K562 (cell line): ENCODE results near the gene CELSR2. TPM values are rescaled to one million over a fixed set of nuclear protein-coding genes. Genes with fewer than 3 reads are reported as not detected.

Source experiments
- ATAC-seq: fragments of 200-7000 bp; cut with Tn5 transposase; 3 replicates; pipeline ENCODE4 v1.9.1; 2020; ENCODE audit warnings: moderate library complexity
- BruUV-seq: library from RNA; stranded (reverse); fragments of 400-500 nt; replicated peaks from 2 replicates; lab custom pipeline; 2021; lab: Mats Ljungman, UMichigan
- CTCF ChIA-PET: fragments of 300-600 bp; formaldehyde crosslinking; extraction: SDS; loops from one replicate; lab custom pipeline; 2021; ENCODE audit warnings: low intra/inter-chr PET ratio; lab: Yijun Ruan, JAX
- POLR2A ChIA-PET: fragments of 300-600, 350-650 bp; sonication (Branson Sonifier 250); formaldehyde crosslinking; extraction: SDS; loops from one replicate; lab custom pipeline; 2021; ENCODE audit warnings: antibody characterized with exemption, inconsistent platforms; lab: Yijun Ruan, JAX
- DNase-seq, 4 experiments: peaks; one replicate each; pipeline versions ENCODE4 v3.0.0 to v3.0.0-alpha.2; 2011 to 2018; ENCODE audit warnings: low spot score in 3 of 4, mixed read lengths in 3 of 4; ENCODE audit errors: extremely low read depth in 1 of 4
- FAIRE-seq: peaks from 2 replicates; lab custom pipeline; 2011; peaks lifted over from hg19 to GRCh38; lab: Jason Lieb, UNC
- H2AFZ ChIP-seq: 2 replicates; pipeline ENCODE4 v1.6.0; 2011; ENCODE audit warnings: low read depth, low read length, control low read depth, inconsistent platforms
- H3K27ac ChIP-seq: fragments of 200-600 bp; 3 replicates; pipeline ENCODE4 v1.8.0; 2011; ENCODE audit warnings: low read depth, mild to moderate bottlenecking, control low read depth, inconsistent platforms, low read length, moderate library complexity, mixed read lengths; ENCODE audit errors: extremely low read depth
- H3K27me3 ChIP-seq, 2 experiments: fragments of 300-600 bp in 1 of 2; 2 replicates in 1 of 2; 3 replicates in 1 of 2; pipeline versions ENCODE4 v1.6.0 to v1.8.0; 2011; ENCODE audit warnings: inconsistent platforms in 2 of 2, low read length in 2 of 2, mild to moderate bottlenecking in 1 of 2, mixed read lengths in 1 of 2, moderate library complexity in 1 of 2; ENCODE audit not compliant: control insufficient read depth in 2 of 2, insufficient read depth in 2 of 2
- H3K36me3 ChIP-seq: fragments of 300-600 bp; 3 replicates; pipeline ENCODE4 v1.8.0; 2011; ENCODE audit warnings: mild to moderate bottlenecking, low read length, inconsistent platforms; ENCODE audit not compliant: control insufficient read depth, insufficient read depth
- H3K4me1 ChIP-seq, 2 experiments: fragments of 200-600 bp in 1 of 2; replicated peaks in 1 of 2; 2 replicates in 1 of 2; 3 replicates in 1 of 2; pipeline versions ENCODE4 v1.5.1 to v1.8.0; 2011; ENCODE audit warnings: inconsistent platforms in 2 of 2, low read length in 2 of 2, mild to moderate bottlenecking in 1 of 2, mixed read lengths in 1 of 2, moderate library complexity in 1 of 2; ENCODE audit not compliant: control insufficient read depth in 2 of 2, insufficient read depth in 2 of 2
- H3K4me2 ChIP-seq: 2 replicates; pipeline ENCODE4 v1.6.1; 2011; ENCODE audit warnings: low read length, control low read depth, inconsistent platforms, mixed read lengths; ENCODE audit not compliant: insufficient read depth
- H3K4me3 ChIP-seq: fragments of 200-600 bp; sonication (generic), shearing (Covaris generic); 2 replicates; pipeline ENCODE4 v1.5.1; 2016; ENCODE audit warnings: control low read depth, inconsistent platforms
- H3K79me2 ChIP-seq: fragments of 200-600 bp; 3 replicates; pipeline ENCODE4 v1.8.0; 2011; ENCODE audit warnings: low read length, inconsistent platforms; ENCODE audit not compliant: control insufficient read depth, insufficient read depth
- H3K9ac ChIP-seq, 2 experiments: 2 replicates each; pipeline versions ENCODE4 v1.6.0 to v1.6.1; 2011; ENCODE audit warnings: low read depth in 2 of 2, low read length in 2 of 2, control low read depth in 1 of 2, inconsistent platforms in 1 of 2, mild to moderate bottlenecking in 1 of 2, mixed read lengths in 1 of 2; ENCODE audit not compliant: insufficient read depth in 1 of 2
- H3K9me1 ChIP-seq: one replicate; pipeline ENCODE4 v1.6.0; 2011; ENCODE audit warnings: inconsistent platforms, mild to moderate bottlenecking, low read length, moderate library complexity; ENCODE audit not compliant: control insufficient read depth, insufficient read depth
- H3K9me3 ChIP-seq: replicated peaks from 2 replicates; pipeline ENCODE4 v1.5.1; 2011; ENCODE audit warnings: low read depth, low read length, inconsistent platforms; ENCODE audit not compliant: control insufficient read depth, insufficient read depth
- H4K20me1 ChIP-seq: replicated peaks from 2 replicates; pipeline ENCODE4 v1.6.1; 2011; ENCODE audit warnings: low read length, inconsistent platforms, mixed read lengths; ENCODE audit not compliant: control insufficient read depth, insufficient read depth
- HCFC1 ChIP-seq: IDR thresholded peaks from 2 replicates; pipeline ENCODE4 v1.6.1; 2012; ENCODE audit warnings: low read depth, low read length, improper control_type of control experiment
- IRF2 ChIP-seq: sonication (generic); formaldehyde crosslinking; IDR thresholded peaks from 2 replicates; pipeline ENCODE4 v1.8.1; 2022; ENCODE audit warnings: mild to moderate bottlenecking, missing genetic modification reagents
- IRF9 ChIP-seq: fragments of 450-650 bp; IDR thresholded peaks from 2 replicates; pipeline ENCODE4 v1.6.1; 2016; ENCODE audit warnings: missing biosample characterization, missing genetic modification characterization
- SNIP1 ChIP-seq: fragments of 450-650 bp; IDR thresholded peaks from 2 replicates; pipeline ENCODE4 v1.7.1; 2017; ENCODE audit warnings: low read depth, mild to moderate bottlenecking
- TCF3 ChIP-seq: sonication (generic); formaldehyde crosslinking; IDR thresholded peaks from 2 replicates; pipeline ENCODE4 v1.4.0; 2020; ENCODE audit warnings: mild to moderate bottlenecking, missing genetic modification reagents
- ZNF282 ChIP-seq: sonication (generic); formaldehyde crosslinking; IDR thresholded peaks from 2 replicates; pipeline ENCODE4 v1.8.1; 2023; ENCODE audit warnings: missing genetic modification reagents
- ZNF707 ChIP-seq: fragments of 250-450 bp; sonication (Bioruptor Pico); conservative IDR thresholded peaks from 2 replicates; pipeline ENCODE4 v1.8.0; 2022; ENCODE audit warnings: inconsistent platforms, mild to moderate bottlenecking, moderate library complexity
- WGBS: fragments of 100-300 bp; shearing (Covaris generic); methylation state at CpG from one replicate; pipeline ENCODE4 v1.1.6; 2016; ENCODE audit warnings: low coverage, mixed read lengths; ENCODE audit not compliant: insufficient coverage; ENCODE audit errors: missing lambda C conversion rate; 5-methylcytosine and 5-hydroxymethylcytosine counted together
- in situ Hi-C: fragments of 300-500 bp; cut with MboI; formaldehyde crosslinking; loops from 4 replicates; pipeline ENCODE4 v1.15.0; 2018; ENCODE audit warnings: inconsistent platforms, mixed read lengths
- intact Hi-C: fragments of 100-400 bp; cut with micrococcal nuclease; formaldehyde crosslinking; loops from 2 replicates; pipeline ENCODE4 v1.14.2; 2022
- polyA plus RNA-seq, 8 experiments: library from polyadenylated mRNA; depleted of rRNA in 4 of 8; stranded (reverse) in 5 of 8; unstranded in 3 of 8; fragments of >200 nt; fragmentation: Nextera tagmentation in 2 of 8; fragmentation: Illumina TruSeq in 1 of 8; extraction: Ambion mirVana in 2 of 8; extraction: Trizol in 1 of 8; gene quantifications; 2 replicates each; pipeline versions ENCODE4 v1.2.1 to v1.2.3, GENCODE V29; 2011 to 2014; ENCODE audit warnings: inconsistent platforms in 1 of 8, missing spikeins in 1 of 8
- total RNA-seq, 7 experiments: library from RNA; depleted of rRNA in 6 of 7; stranded (reverse); fragments of >200 nt in 6 of 7; fragmentation: Illumina TruSeq in 2 of 7; extraction: Trizol in 2 of 7; gene quantifications; 2 replicates each; pipeline versions ENCODE4 v1.2.1 to v1.2.3, GENCODE V29; 2011 to 2021; ENCODE audit warnings: low replicate concordance in 1 of 7

The CELSR2 gene
- total and polyA plus RNA-seq, 9 of the 15 experiments (the other 6 are each of a cell fraction or from before 2014, with no cell fraction given), result 0.31 to 21.9 (median 4.2) TPM

DNA sequence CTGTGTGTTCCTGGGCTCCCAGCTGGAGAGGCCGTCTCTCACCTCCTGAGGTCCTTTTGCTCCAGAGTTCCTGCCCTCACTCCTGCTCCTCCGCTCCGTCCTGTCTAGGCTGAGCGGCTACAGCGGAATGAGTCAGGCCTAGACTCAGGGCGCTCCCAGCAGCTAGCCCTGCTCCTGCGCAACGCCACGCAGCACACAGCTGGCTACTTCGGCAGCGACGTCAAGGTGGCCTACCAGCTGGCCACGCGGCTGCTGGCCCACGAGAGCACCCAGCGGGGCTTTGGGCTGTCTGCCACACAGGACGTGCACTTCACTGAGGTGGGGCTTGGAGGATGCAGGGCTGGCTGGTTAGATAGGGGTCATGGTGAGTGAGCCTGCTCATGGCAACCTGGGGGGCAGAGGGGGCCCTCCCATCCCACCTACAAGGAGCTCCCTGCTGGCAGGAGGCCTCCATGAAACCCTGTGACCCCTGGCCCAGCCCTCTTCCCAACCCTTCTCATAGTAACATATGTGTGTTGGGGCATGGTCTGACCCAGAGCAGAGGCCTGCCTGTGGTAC is 18.5 kb downstream of the CELSR2 start:
- no peaks in the 10 kb centered on the region for H3K9me3 ChIP-seq
- no TSS peak for BruUV-seq
- no peak for TF ChIP-seq SNIP1
- TF ChIP-seq, all 486 proteins: peak for 0
- Histone ChIP-seq H3K36me3 (peaks cover 50% of the 10 kb centered on the region; the same call in 2 of the 3 replicates), H3K27ac (no peak overlapping the region), H3K9ac (no peak overlapping the region; a peak in 1 of 4 replicates), H3K4me3 (no peak overlapping the region), H3K4me2 (no peak overlapping the region), H2AFZ (no peak overlapping the region), H3K9me1 (no peaks in the 10 kb centered on the region), H4K20me1 (no peaks in the 10 kb centered on the region), H3K4me1 (peaks cover 0 to 43% of the 10 kb centered on the region in 2 experiments; a peak in 2 of 5 replicates), H3K27me3 (no peaks in the 10 kb centered on the region), H3K79me2 (no peaks in the 10 kb centered on the region)
- no peak for ATAC-seq
- CTCF ChIA-PET, result interaction anchor here (1.3 kb wide), 1 partner anchor 131 kb away, joined by 4 read pairs; no protein-coding TSS in a partner anchor
- in situ Hi-C loops, result no loop called here
- 90% methylated on average over 17 of the region's 17 CpGs for WGBS
- no peak for DNase-seq
- intact Hi-C loops, result loop anchor here (10.0 kb wide), 1 partner anchor 153 kb away; the partner anchor contains the start of gene ELAPOR1
- POLR2A ChIA-PET, result interaction anchor here (1.0 to 1.4 kb wide), 3 partner anchors 10 to 15 kb away, joined by 3 to 5 read pairs (median 4); partner anchors contain the start of gene PSRC1
- FAIRE-seq, result no peak

DNA sequence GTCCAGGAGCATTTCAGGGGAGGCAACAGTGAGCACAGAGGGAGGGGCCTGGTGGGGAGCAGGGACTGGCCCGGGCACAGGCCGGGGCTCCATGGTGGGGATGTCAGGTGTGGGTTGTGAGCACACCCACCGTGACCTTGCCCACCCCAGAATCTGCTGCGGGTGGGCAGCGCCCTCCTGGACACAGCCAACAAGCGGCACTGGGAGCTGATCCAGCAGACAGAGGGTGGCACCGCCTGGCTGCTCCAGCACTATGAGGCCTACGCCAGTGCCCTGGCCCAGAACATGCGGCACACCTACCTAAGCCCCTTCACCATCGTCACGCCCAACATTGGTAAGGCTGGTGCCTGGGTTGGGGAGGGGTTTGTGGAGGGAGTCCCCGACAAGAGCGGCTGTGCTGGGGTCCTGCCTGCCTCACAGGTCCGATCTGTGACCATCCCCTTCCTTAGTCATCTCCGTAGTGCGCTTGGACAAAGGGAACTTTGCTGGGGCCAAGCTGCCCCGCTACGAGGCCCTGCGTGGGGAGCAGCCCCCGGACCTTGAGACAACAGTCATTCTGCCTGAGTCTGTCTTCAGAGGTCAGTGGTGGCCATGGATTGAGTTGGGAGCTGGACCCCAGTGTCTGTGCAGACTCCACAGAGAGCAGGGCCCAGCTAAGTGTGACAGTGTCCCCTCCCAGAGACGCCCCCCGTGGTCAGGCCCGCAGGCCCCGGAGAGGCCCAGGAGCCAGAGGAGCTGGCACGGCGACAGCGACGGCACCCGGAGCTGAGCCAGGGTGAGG is 19.3 kb downstream of the CELSR2 start:
- Histone ChIP-seq H2AFZ (no peak overlapping the region), H3K4me3 (no peak overlapping the region), H3K79me2 (no peaks in the 10 kb centered on the region), H3K27me3 (no peaks in the 10 kb centered on the region), H3K36me3 (peaks cover 53% of the 10 kb centered on the region; the same call in 2 of the 3 replicates), H3K9me3 (no peaks in the 10 kb centered on the region), H3K27ac (no peak overlapping the region), H3K9ac (no peak overlapping the region; a peak in 1 of 4 replicates), H3K4me1 (peaks cover 0 to 43% of the 10 kb centered on the region in 2 experiments; a peak in 2 of 5 replicates), H3K4me2 (no peak overlapping the region), H3K9me1 (no peaks in the 10 kb centered on the region), H4K20me1 (no peaks in the 10 kb centered on the region)
- 91% methylated on average over 29 of the region's 29 CpGs for WGBS
- intact Hi-C loops, result loop anchor here (10.0 kb wide), 1 partner anchor 154 kb away; the partner anchor contains the start of gene ELAPOR1
- in situ Hi-C loops, result no loop called here
- TF ChIP-seq HCFC1, result no peak
- TF ChIP-seq ZNF707 (CRISPR knock-in tag), result no peak
- TF ChIP-seq ZNF282 (CRISPR knock-in tag), result no peak
- TF ChIP-seq IRF9 (tag), result no peak
- no peak for TF ChIP-seq TCF3 (CRISPR knock-in tag)
- 0 out of 2 replicates have a peak, but pooled peaks have one; percentile 62 for TF ChIP-seq IRF2 (CRISPR knock-in tag)
- ChIA-PET POLR2A (interaction anchor here (0.6 to 1.4 kb wide), 6 partner anchors 12 to 397 kb away, joined by 3 to 5 read pairs (median 3); partner anchors contain the start of gene PSRC1), CTCF (interaction anchor here (1.3 kb wide), 1 partner anchor 130 kb away, joined by 4 read pairs; no protein-coding TSS in a partner anchor)
- ATAC-seq, result no peak
- BruUV-seq, result no TSS peak
- no peak for FAIRE-seq
- no peak for DNase-seq
